CD4-positive, alpha-beta T cell treated with Interleukin-17A for 4 hours (primary cell): ENCODE results near the gene GSAP.
"Not testable (repeated sequence)": the region's sequence is repeated elsewhere in the genome, so short reads cannot be mapped to it uniquely, and the experiment has no call there.

Experiments used
- DNase-seq: peaks from one replicate; pipeline ENCODE4 v3.0.0-alpha.2; 2020; ENCODE audit warnings: mixed read lengths

Gene GSAP

GRCh38 chr7:77281780-77282478, 134.2 kb downstream of the GSAP start:
- DNase-seq, result no peak

- no peak for DNase-seq
Measured at GRCh38 chr7:77276120-77276519, 140.0 kb downstream of the GSAP start.

GRCh38 chr7:77275663-77276062, 140.5 kb downstream of the GSAP start:
- not testable (repeated sequence) for DNase-seq

- no peak for DNase-seq
Measured at GRCh38 chr7:77271766-77272165, 144.4 kb downstream of the GSAP start.

GRCh38 chr7:77270094-77270480, 146.1 kb downstream of the GSAP start:
- DNase-seq, result no peak

GRCh38 chr7:77269360-77270093, 146.6 kb downstream of the GSAP start:
- no peak for DNase-seq

- DNase-seq, result no peak
Measured at GRCh38 chr7:77266291-77266794, 149.8 kb downstream of the GSAP start.

GRCh38 chr7:77265666-77266065, 150.5 kb downstream of the GSAP start:
- DNase-seq, result no peak

GRCh38 chr7:77262316-77262715, 153.8 kb downstream of the GSAP start:
- no peak for DNase-seq
